ENCODE measurements around the gene NAPSA. TPM values are rescaled to one million over a fixed set of nuclear protein-coding genes. Genes with fewer than 3 reads are reported as not detected.

The NAPSA gene
- total RNA-seq, 2 donors from 2014 or later = 1.8 to 2.3 TPM

GRCh38 chr19:50387176-50387867, 21.9 kb upstream of the NAPSA start:
- ATAC-seq (no peak), DNase-seq (peak in 1 of 4 donors; percentile 51)
- Histone ChIP-seq H3K27me3 (no peaks in the 10 kb centered on the region), H3K9me3 (no peaks in the 10 kb centered on the region), H3K4me1 (peaks cover 18% of the 10 kb centered on the region), H3K36me3 (replicated peaks in 1 of 2; ENCODE audit: insufficient read depth in 1 of 2, low read depth in 2 of 2) (peaks cover 0 to 3% of the 10 kb centered on the region in 2 donors), H3K4me3 (no peak overlapping the region), H3K27ac (peak overlapping the region in 1 of 4 donors; percentile 3)
- 78 to 90% methylated on average over 21 of the region's 21 CpGs for WGBS, 2 donors
- intact Hi-C loops (cut with DNase I) = no loop called here
- peak in 1 of 3 donors; percentile 20 for TF ChIP-seq POLR2A (IDR thresholded peaks at IDR 0.05)
- TF ChIP-seq CTCF (IDR thresholded peaks at IDR 0.05) = no peak

- Histone ChIP-seq H3K4me3 (peak overlapping the region; percentile 48 to 53), H3K9me3 (no peaks in the 10 kb centered on the region), H3K27me3 (no peaks in the 10 kb centered on the region), H3K27ac (peak overlapping the region in 3 of 4 donors; percentile 62 to 86 (median 77)), H3K36me3 (replicated peaks in 1 of 2; ENCODE audit: insufficient read depth in 1 of 2, low read depth in 2 of 2) (peaks cover 0 to 9% of the 10 kb centered on the region in 2 donors), H3K4me1 (peaks cover 18% of the 10 kb centered on the region)
- 15 to 19% methylated on average over 26 of the region's 26 CpGs for WGBS, 2 donors
- ATAC-seq (no peak), DNase-seq (no peak)
- no peak for TF ChIP-seq POLR2A (IDR thresholded peaks at IDR 0.05)
- TF ChIP-seq CTCF (IDR thresholded peaks at IDR 0.05) = no peak
- intact Hi-C loops (cut with DNase I) = no loop called here
Observed at GRCh38 chr19:50384685-50385535, 19.5 kb upstream of the NAPSA start.

- H3K9me3 ChIP-seq = no peaks in the 10 kb centered on the region
- H3K36me3 ChIP-seq (replicated peaks in 1 of 2; ENCODE audit: insufficient read depth in 1 of 2, low read depth in 2 of 2) = peaks cover 0 to 13% of the 10 kb centered on the region in 2 donors
- peak within 1 kb of the TSS; percentile 66 to 86 (median 74) for H3K27ac ChIP-seq
- H3K27me3 ChIP-seq = no peaks in the 10 kb centered on the region
- peak within 1 kb of the TSS; percentile 48 to 53 for H3K4me3 ChIP-seq
- peak in 2 of 3 donors; percentile 57 for TF ChIP-seq POLR2A (IDR thresholded peaks at IDR 0.05)
- peak in 2 of 7 experiments; percentile 2 to 7 for TF ChIP-seq CTCF (IDR thresholded peaks at IDR 0.05)
- ATAC-seq (peak; percentile 96), DNase-seq (peak; percentile 99 to 100 (median 100))
- peaks cover 18% of the 10 kb centered on the region for H3K4me1 ChIP-seq
- intact Hi-C loops (cut with DNase I) = no loop called here
- WGBS, 2 donors = 0 to 1% methylated on average over 41 to 77 of the region's 78 CpGs
Observed at GRCh38 chr19:50383852-50384684, 18.6 kb upstream of the NAPSA start, which contains the start of gene POLD1. POLD1 (plus strand) TSS chr19:50384347; CDS start chr19:50398852, 14,505 bp downstream.

- 41 to 49% methylated on average over 21 of the region's 21 CpGs for WGBS, 2 donors
- ATAC-seq = no peak
- H3K27ac ChIP-seq = peak overlapping the region; percentile 66 to 86 (median 74)
- peaks cover 18% of the 10 kb centered on the region for H3K4me1 ChIP-seq
- H3K27me3 ChIP-seq = no peaks in the 10 kb centered on the region
- intact Hi-C loops (cut with DNase I) = no loop called here
- H3K9me3 ChIP-seq = no peaks in the 10 kb centered on the region
- TF ChIP-seq POLR2A (IDR thresholded peaks at IDR 0.05) (no peak), CTCF (IDR thresholded peaks at IDR 0.05) (no peak)
- DNase-seq = peak in 1 of 4 donors; percentile 37
- H3K4me3 ChIP-seq = no peak overlapping the region
- peaks cover 0 to 19% of the 10 kb centered on the region in 2 donors for H3K36me3 ChIP-seq (replicated peaks in 1 of 2; ENCODE audit: insufficient read depth in 1 of 2, low read depth in 2 of 2)
Observed at GRCh38 chr19:50383001-50383851, 17.8 kb upstream of the NAPSA start.
